GM19438 (cell line): ENCODE data around the gene PKIB.
"Not testable (repeated sequence)": the region's sequence is repeated elsewhere in the genome, so short reads cannot be mapped to it uniquely, and the experiment has no call there.

ENCODE experiments used
- ATAC-seq: cut with Tn5 transposase; IDR thresholded peaks from one replicate; pipeline ENCODE4 v1.9.1; 2021; ENCODE audit warnings: low read depth; ENCODE audit not compliant: unreplicated experiment

Gene PKIB, protein sequence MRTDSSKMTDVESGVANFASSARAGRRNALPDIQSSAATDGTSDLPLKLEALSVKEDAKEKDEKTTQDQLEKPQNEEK

DNA sequence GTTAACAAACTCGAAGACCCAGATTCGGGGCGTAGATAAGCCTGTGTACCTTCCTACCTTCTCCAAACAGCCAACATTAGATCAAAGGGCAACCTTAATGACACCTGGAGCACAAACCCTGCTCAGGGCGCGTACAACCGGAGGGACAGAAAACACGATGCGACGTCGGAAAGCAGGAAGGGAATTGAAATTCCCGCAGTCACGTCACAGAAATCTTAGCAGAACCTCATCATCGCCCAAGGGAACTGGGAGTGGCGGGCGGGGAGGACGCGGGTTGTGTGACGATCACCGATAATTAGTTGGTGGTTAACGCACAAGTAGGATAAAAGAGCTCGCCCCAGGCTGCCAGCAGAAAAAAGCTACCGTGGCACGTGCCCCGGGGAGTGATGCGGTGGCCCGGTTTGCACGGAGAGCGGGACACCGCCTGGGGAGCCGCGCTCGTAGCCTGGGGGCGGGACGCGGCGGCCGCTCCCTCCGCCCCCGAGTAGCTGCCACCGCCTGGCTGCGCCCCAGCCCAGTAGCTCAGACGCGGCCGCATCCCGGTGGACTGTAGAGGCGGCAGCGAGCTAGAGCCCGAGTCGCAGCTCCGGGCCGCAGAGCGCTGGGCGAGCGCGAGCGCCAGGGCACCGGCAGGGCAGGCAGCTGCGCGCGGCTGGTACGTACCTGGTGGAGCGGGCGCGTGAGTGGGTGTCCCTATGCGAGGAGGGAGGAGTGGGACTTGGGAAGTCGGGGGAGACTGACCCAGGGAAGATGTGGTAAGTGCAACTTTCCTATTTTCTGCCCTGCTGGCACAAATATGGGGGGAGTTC lies at the start of gene PKIB:
PKIB (plus strand) TSS at position 525 of the 809 bp plus-strand sequence. CDS start 107,390 bp downstream, outside the sequence.
- peak; percentile 86 for ATAC-seq

DNA sequence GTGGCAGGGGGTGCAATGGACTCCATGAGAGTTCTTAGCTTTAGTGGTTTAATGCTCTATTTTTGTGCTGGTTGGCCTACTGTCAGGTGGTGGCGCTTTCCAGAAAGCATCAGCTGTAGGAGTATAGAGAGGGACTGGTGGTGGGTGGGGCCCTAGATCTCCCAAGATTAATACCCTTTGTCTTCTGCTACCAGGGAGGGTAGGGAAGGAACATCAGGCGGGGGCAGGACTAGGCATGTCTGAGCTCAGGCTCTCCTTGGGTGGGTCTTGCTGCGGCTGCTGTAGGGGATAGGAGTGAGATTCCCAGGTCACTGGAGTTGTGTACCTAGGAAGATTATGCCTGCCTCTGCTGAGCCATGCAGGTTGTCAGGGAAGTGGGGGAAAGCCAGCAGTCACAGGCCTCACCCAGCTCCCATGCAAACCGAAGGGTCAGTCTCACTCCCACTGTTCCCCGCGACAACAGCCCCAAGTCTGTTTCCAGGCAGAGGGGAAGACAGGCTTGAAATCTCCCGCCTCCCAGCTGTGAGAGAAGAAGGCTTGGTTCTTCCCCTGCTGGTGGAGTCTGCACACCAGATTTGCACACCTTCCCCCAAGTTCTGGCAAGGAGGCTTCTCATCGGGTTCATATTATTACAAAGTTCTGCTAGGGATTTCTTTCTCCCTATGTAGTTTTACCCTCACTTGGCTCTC lies 46.7 kb upstream of the PKIB start:
- no peak for ATAC-seq

DNA sequence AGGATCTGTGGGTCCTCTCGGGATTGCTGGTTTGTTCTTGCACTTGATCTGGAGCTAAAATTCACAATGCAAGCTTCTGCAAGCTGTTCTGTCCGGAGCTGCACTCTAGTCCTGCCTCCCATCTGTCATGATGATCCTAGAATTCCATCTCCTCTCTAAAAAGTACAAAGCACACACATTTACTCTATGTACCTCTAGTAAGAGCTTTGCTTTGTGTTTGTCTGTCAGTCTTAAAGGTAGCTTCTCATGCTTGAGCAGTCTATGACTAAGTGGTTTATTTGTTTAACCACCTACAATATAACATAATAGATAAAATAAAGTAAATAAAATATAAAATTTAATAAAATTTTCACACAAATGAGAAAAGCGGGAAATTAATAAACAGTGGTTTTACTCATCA lies 46.0 kb upstream of the PKIB start:
- no peak for ATAC-seq

DNA sequence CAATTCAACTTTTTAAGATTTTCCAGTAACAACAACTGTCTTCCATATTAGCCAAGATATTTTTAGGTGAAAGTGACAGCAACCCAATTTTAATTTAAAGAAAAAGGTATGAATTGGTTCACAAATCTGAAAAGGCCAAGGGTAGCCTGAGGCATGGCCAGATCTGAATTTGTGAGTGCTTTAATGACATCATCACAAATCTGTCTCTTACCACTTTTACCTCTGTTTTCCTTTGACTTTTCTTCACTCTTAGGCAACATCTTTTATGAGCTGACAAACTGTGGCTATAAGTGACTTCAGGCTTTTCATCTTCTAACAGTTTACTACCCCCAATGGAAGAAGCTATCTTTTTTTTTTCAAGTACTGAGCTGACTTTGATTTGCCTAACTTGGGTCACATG lies 44.5 kb upstream of the PKIB start:
- ATAC-seq = no peak

DNA sequence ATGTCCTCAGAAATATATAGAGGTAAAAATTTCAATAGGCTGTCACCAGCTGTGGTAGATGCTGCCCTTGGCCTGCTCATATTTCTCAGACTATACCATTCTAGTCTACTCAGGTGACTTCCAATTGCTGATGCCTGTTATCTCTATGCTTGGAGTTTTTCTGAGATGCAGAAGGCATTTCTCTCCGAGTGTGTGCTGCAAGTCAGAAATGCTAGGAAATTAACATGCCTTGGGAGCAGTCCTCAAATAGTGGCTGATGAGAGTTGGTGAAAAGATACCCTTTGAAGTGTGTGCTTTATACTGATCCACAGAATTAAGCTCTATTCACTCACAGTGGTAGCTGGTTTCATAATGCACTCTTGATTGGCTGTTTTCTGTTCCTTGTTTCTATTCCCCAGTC lies 43.2 kb upstream of the PKIB start:
- no peak for ATAC-seq

DNA sequence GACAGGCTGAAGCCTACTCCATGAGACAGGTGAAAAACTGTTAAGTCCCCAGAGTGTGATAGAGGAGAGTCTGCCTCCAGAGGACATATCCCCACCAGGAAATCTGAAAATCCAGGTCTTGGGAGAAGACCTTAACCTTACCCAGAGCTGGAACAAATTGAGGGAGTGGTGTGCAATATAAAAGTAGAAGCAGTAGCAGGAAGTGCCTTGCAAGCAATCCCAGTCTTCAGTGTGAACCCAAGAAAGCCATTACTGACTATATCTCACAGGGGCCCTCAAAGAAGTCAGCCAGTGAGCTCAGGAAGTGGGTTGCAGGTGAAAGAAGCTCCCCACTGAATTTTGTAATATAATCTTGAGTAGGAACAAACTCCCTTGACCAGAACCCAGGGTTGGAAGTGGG lies 41.9 kb upstream of the PKIB start:
- no peak for ATAC-seq

DNA sequence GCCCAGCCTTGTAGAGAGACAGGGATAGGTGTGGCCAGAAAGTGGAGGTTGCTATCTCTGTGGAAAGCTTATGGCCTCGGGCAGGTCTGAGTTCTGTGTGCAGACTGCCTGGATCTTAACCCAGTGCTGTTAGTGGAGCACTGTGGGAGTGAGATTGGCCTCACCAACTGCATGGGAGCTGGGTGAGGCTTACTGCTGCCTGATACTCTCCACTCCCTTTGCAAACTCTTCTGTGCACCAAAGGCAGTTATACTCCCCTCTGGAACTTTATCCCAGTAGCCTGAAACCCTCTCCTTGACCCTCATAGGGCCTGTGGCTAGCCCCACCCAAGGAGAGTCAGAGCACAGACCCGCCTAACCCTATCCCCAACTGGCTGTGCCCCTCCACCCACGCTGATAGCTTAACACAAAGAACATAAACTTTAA lies 41.4 kb upstream of the PKIB start:
- ATAC-seq = no peak

DNA sequence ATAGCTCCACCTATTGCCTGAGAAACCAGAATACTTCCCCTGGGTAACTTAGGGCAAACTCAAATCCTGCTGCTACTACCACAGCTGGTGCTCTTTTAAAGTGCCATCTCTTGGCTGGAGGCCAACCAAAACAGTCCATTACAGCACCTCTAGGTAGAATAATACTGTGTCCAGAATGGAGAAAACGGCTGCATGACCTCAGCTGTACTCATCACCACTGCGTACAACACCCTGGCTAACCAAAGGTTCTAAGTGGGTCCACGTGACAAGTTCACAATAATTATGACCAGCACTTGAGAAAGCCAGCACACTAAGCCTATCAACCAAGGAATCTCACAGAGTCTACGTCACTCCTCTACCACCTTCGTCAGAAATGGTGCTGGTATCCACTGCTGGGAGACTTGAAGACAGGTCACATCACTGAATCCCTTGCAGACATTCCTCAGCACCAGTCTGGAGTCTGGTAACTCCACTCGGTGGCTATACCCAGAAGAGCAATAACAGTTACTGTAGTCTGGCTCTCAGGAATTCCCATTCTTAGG lies 40.9 kb upstream of the PKIB start:
- ATAC-seq = no peak

DNA sequence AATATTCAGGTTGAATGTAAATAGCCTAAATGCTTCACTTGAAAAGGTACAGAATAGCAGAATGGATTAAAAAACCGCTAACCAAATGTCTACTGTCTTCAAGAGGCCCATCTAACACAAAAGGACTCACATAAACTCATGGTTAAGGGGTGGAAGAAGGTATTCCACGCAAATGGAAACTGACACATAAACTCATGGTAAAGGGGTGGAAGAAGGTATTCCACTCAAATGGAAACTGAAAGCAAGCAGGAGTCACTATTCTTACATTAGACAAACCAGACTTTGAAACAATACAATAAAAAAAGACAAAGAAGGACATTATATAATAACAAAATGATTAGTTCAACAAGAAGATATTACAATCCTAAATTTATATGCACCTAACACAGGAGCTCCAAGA lies 38.3 kb upstream of the PKIB start:
- ATAC-seq = no peak

DNA sequence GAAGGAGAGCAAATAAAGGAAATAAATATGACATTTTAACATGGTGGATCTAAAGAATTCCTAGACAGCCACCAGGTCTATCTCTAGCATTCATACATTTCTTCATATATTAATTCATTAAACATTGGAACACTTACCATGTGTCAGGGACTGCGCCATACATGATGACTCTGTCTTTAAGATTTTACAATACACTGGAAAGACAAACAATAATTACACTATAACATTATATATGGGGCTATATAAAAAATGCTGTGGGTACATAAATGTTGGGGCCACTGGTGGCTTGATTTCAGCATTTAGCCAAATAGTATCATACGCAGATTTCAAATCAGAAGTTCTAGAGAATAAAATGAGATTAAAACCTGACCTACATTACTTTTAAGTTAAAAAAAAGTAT lies 33.3 kb upstream of the PKIB start:
- no peak for ATAC-seq

DNA sequence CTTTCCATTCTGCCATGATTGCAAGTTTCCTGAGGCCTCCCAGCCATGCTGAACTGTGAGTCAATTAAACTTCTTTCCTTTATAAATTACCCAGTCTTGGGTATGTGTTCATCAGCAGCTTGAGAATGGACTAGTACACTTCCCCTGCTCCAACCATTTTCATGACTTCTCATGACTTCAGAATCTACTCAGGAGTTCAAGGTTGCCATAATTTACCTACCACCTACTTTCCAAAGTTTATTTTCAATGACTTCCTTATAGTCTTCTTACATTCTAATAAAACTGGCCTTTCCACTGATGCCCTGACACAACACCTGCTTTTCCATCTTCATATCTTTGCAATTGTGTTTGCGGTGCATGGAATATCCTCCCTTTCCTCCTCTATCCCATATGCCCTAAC lies 31.2 kb upstream of the PKIB start:
- no peak for ATAC-seq

DNA sequence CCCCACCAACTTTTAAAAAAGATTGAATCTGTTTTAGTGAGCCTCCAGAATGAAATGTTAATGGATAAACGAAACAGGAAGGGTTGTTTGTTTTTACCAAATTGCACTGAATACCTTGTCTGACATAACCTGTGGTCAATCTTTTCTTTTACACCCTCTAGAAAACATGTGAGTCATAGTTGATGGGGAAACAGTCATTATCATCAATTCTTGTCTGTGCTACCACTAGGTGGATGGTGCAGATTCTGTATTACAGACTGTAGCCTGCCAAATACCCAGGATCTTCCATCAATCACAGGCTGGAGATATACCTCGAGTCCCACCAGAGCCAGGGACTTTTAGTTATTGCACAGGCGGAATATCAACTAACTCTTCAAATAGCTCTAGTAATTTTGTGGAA lies 29.5 kb upstream of the PKIB start:
- no peak for ATAC-seq

DNA sequence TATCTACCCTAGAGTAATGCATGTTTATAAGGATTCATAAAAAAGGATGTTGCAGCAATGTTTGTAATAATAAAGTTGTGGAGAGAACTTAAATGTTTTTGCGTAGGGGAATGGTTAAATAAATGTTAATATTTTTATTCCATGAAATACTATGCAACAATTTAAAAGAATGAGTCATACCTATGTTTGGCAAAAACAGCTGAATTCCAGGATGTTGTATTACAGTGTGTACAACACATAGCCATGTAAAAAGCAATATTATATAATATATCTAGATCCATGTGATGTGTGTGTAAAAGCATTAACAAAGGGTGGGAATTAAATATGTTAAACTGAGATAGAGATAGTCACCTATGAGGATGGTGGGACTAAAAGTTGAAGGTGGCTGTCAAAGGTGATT lies 21.1 kb upstream of the PKIB start:
- no peak for ATAC-seq

DNA sequence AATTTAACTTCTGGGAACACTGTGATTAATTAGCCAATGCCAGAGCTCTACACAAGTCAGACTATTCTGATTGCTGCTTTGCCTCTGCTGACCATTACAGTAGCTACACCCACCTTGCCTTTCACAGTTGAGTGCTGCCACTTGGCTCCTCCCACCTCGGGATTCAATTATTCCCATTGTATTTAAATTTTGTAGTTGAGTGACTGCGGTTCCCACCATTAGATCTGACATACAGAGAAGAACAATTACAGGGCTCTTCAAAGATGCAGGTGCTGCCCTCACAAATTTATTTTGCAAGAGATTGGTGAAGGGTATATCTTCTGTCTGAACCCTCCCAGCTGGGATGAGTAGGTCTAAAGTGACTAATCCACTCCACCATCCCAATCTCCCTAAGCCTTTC lies 11.9 kb upstream of the PKIB start:
- ATAC-seq = not testable (repeated sequence)

DNA sequence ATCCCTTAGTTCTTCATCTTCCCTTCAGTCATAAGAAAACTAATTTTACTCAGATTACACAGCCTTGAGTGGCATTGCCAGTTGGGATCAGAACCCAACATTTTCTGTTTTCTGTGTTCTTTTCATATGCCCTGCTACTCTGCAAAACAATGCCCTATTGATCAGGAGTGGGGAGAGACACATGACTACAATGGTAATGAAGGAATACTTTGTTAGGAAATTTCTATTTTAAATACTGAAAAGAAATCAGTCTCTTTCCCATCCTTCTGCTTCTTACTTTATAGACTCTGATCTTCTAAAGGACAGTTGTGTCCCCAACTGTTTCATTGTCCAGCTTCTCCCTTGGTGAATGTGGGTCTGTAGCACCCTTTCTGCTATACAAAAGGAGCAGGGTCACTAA lies 5.5 kb upstream of the PKIB start:
- ATAC-seq = no peak

DNA sequence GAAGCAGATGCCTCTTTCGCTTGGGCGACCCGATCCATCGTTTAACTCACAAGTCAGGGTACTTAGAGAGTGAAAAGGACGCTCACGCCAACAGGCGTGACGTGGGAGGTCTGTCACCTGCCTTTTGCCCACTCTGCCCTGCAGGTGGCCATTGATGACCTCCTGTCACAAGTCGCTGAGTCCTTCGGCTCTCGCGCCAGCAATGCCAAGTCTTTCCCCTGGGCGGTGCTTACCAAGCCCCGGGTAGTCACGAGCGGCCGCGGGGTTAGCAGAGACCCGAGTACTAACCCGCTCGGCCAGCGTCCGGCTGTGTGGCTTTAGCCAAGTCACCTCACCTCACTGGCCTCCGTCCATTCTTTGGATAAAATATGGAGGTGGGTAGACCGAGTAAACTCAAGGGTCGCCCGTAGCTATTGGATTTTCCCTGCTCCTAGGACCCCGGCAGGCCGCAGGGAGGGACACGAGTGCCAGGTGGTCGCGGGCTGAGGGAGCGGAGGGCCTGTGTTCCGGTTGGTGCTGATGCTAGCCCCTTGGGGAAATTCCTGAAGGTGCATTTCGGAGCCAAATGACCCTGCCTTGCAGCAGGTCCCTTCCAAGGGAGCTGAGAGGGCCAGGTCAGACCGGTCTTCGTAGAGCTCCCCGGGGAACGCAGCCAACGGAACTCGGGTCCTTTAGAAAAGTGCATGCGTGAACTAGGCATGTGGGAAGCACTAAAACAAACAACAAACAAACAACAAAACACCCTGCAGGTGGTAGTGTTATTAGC lies 668 bp downstream of the PKIB start:
- ATAC-seq = peak; percentile 45

DNA sequence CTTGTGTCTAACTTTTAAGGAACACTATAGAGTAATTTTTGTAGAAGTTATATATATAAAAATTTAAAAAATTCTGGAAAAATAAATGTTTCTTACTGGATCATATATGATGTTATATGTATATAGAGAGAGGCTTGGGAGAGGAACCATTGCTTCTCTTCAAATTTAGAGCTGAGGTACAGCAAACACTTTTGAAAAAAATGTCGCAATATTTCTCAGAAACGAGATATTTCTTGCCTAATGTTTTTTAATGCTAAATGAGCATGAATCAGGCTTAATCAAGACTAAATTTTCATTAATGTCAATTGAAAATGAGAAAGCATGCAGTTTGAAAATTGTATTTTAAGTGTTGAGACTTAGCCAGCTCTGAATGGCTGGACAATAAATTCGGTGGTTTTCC lies 2.6 kb downstream of the PKIB start:
- no peak for ATAC-seq

DNA sequence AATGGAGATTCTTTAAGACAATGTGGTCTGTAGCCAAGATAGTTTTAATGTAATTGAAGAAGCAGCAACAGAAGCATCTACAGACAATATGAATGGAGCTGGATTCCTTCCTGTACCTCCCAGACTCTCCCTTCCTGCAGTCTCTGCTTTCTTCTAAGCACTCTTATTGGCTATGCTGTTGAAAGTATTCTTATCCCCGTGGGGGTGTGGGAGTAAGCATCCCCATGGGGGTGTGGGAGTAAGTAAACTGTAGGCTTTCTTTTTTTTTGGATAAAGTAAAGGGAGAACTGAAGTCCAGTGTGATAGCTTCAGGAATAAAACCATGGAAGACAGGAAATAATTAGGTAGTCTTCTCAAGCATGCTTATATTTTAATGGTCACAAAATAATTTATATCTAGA lies 4.1 kb downstream of the PKIB start:
- no peak for ATAC-seq

DNA sequence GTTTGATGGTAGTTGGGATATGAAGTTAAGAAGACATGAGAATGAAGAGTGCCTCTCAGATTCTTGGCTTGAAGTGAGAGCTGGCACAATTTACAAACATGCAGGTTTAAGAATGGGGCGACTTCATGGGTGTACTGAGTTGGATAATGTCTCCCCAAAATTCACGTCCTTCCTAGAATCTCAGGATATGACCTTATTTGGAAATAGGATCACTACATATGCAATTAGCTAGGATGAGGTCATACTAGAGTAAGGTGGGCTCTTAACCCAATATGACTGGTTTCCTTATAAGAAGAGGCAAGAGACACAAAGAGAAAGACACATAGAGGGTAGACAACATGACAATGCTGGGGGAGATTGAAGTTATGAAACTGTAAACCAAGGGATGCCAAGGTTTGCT lies 5.2 kb downstream of the PKIB start:
- ATAC-seq = no peak

DNA sequence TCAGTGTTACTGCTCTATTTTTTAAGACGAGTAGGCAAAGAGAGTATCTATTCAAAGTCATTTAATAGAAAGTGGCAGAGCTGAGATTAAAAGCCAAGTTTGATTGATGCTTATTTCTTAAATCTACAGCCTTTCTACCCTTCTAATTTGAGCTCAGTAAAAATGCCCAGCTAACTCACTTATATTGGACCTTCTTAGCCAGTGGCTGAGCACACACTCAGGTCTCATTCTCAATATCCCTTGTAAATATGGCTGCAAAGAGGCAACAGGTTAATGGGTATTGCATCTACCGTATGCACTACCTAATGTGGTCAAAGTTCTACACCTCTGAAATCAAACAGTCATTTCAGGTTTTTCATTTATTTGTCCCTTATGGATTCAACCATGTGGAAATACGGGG lies 6.7 kb downstream of the PKIB start:
- ATAC-seq = no peak

DNA sequence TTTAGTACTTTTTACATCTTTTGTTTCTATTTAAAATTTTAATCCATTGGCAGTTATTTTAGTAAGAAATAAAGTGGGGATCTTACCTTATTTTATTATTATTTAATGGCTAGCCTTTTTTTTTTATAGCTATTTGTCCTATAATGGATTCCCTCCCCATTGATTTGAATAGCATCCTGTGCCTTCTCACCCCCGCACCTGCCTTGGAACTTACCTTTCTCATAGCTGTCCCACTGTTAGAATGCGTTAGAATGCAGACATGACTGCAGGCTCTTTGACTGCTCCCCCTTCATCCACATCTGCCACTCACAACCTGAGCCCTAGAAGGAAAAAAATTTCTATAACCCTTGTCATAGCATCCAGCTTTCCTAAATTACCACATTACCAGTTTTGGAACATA lies 9.1 kb downstream of the PKIB start:
- no peak for ATAC-seq
